HEK293 (cell line): Measurements from ENCODE around the gene ATP10D.
"Not testable (repeated sequence)": the region's sequence is repeated elsewhere in the genome, so short reads cannot be mapped to it uniquely, and the experiment has no call there.

Experiments used
- CTCF ChIA-PET: fragments of 350-600 bp; formaldehyde crosslinking; extraction: SDS; loops from one replicate; lab custom pipeline; 2021; ENCODE audit warnings: antibody characterized with exemption; lab: Yijun Ruan, JAX
- POLR2A ChIA-PET: fragments of 300-600 bp; formaldehyde crosslinking; extraction: SDS; loops from one replicate; lab custom pipeline; 2020; ENCODE audit warnings: antibody characterized with exemption, inconsistent platforms; lab: Yijun Ruan, JAX
- H3K27ac ChIP-seq: fragments of 200-500 bp; sonication (Bioruptor generic); 2 replicates; pipeline ENCODE4 v1.5.1; 2014; ENCODE audit warnings: low read depth, low read length, control low read depth, inconsistent platforms; ENCODE audit errors: extremely low read depth
- H3K36me3 ChIP-seq, 2 experiments: fragments of 200-500 bp in 1 of 2; sonication (Bioruptor generic) in 1 of 2; 1 replicate in 1 of 2; 2 replicates in 1 of 2; pipeline ENCODE4 v1.5.1; 2014 to 2017; ENCODE audit warnings: inconsistent platforms in 2 of 2, low read length in 2 of 2; ENCODE audit not compliant: control insufficient read depth in 2 of 2, insufficient read depth in 1 of 2
- H3K4me1 ChIP-seq: fragments of 200-500 bp; sonication (Bioruptor generic); 2 replicates; pipeline ENCODE4 v1.5.1; 2014; ENCODE audit warnings: mild to moderate bottlenecking, low read length, inconsistent platforms; ENCODE audit not compliant: control insufficient read depth, insufficient read depth
- H3K4me3 ChIP-seq: 2 replicates; pipeline ENCODE4 v1.5.1; 2011; ENCODE audit warnings: low read depth, mild to moderate bottlenecking, control low read depth, low read length, moderate library complexity
- H3K9me3 ChIP-seq: fragments of 200-500 bp; sonication (Bioruptor generic); 2 replicates; pipeline ENCODE4 v1.5.1; 2014; ENCODE audit warnings: low read depth, low read length, inconsistent platforms; ENCODE audit not compliant: control insufficient read depth, insufficient read depth
- MYNN ChIP-seq: fragments of 450-650 bp; formaldehyde crosslinking; IDR thresholded peaks from 2 replicates; pipeline ENCODE4 v1.5.1; 2016; ENCODE audit warnings: missing biosample characterization, missing genetic modification characterization, borderline replicate concordance
- ZBTB48 ChIP-seq: fragments of 450-650 bp; formaldehyde crosslinking; IDR thresholded peaks from 2 replicates; pipeline ENCODE4 v1.5.1; 2016; ENCODE audit warnings: missing biosample characterization, missing genetic modification characterization
- ZNF132 ChIP-seq: fragments of 450-650 bp; formaldehyde crosslinking; IDR thresholded peaks from 2 replicates; pipeline ENCODE4 v1.5.1; 2017; ENCODE audit warnings: missing biosample characterization, missing genetic modification characterization, borderline replicate concordance
- ZNF2 ChIP-seq: fragments of 450-650 bp; formaldehyde crosslinking; IDR thresholded peaks from 2 replicates; pipeline ENCODE4 v1.5.1; 2016; ENCODE audit warnings: missing biosample characterization, missing genetic modification characterization
- ZNF341 ChIP-seq: fragments of 450-650 bp; formaldehyde crosslinking; IDR thresholded peaks from 2 replicates; pipeline ENCODE4; 2016; ENCODE audit warnings: low read depth, missing biosample characterization, missing genetic modification characterization
- ZNF37A ChIP-seq: fragments of 450-650 bp; IDR thresholded peaks from 2 replicates; pipeline ENCODE4 v1.5.1; 2018; ENCODE audit warnings: missing biosample characterization, missing genetic modification characterization
- ZNF560 ChIP-seq: fragments of 450-650 bp; formaldehyde crosslinking; IDR thresholded peaks from 2 replicates; pipeline ENCODE4 v1.5.1; 2017; ENCODE audit warnings: missing biosample characterization, missing genetic modification characterization, borderline replicate concordance
- ZNF571 ChIP-seq: fragments of 450-650 bp; formaldehyde crosslinking; IDR thresholded peaks from 2 replicates; pipeline ENCODE4 v1.5.0; 2017; ENCODE audit warnings: missing biosample characterization, missing genetic modification characterization
- ZNF830 ChIP-seq: fragments of 450-650 bp; IDR thresholded peaks from 2 replicates; pipeline ENCODE4 v1.5.0; 2018; ENCODE audit warnings: missing biosample characterization, missing genetic modification characterization, low read depth, mild to moderate bottlenecking, moderate library complexity
- TF ChIP-seq, protein P1 (sequence below): fragments of 450-650 bp; IDR thresholded peaks from 2 replicates; pipeline ENCODE4 v1.5.1; 2018; ENCODE audit warnings: missing biosample characterization, mild to moderate bottlenecking, missing genetic modification characterization
- TF ChIP-seq, protein P2 (sequence below): fragments of 450-650 bp; IDR thresholded peaks from 2 replicates; pipeline ENCODE4 v1.5.1; 2018; ENCODE audit warnings: missing biosample characterization, missing genetic modification characterization
- TF ChIP-seq, protein P3 (sequence below): fragments of 450-650 bp; formaldehyde crosslinking; IDR thresholded peaks from 2 replicates; pipeline ENCODE4 v1.5.1; 2016; ENCODE audit warnings: missing biosample characterization, missing genetic modification characterization, borderline replicate concordance
- TF ChIP-seq, protein P4 (sequence below): fragments of 450-650 bp; formaldehyde crosslinking; IDR thresholded peaks from 2 replicates; pipeline ENCODE4 v1.5.1; 2016; ENCODE audit warnings: missing biosample characterization, missing genetic modification characterization, low read depth
- TF ChIP-seq, protein P5 (sequence below): sonication (generic); formaldehyde crosslinking; IDR thresholded peaks from 2 replicates; pipeline ENCODE4 v1.8.1; 2022; ENCODE audit warnings: mild to moderate bottlenecking, moderate library complexity, missing genetic modification reagents
- TF ChIP-seq, protein P6 (sequence below): fragments of 450-650 bp; formaldehyde crosslinking; IDR thresholded peaks from 2 replicates; pipeline ENCODE4 v1.5.1; 2016; ENCODE audit warnings: missing biosample characterization, missing genetic modification characterization
- TF ChIP-seq, protein P7 (sequence below): fragments of 450-650 bp; formaldehyde crosslinking; IDR thresholded peaks from 2 replicates; pipeline ENCODE4 v1.5.1; 2017; ENCODE audit warnings: missing biosample characterization, mild to moderate bottlenecking, missing genetic modification characterization, moderate library complexity
- TF ChIP-seq, protein P8 (sequence below): fragments of 450-650 bp; formaldehyde crosslinking; IDR thresholded peaks from 2 replicates; pipeline ENCODE4 v1.5.1; 2016; ENCODE audit warnings: missing biosample characterization, missing genetic modification characterization

The ATP10D gene

DNA sequence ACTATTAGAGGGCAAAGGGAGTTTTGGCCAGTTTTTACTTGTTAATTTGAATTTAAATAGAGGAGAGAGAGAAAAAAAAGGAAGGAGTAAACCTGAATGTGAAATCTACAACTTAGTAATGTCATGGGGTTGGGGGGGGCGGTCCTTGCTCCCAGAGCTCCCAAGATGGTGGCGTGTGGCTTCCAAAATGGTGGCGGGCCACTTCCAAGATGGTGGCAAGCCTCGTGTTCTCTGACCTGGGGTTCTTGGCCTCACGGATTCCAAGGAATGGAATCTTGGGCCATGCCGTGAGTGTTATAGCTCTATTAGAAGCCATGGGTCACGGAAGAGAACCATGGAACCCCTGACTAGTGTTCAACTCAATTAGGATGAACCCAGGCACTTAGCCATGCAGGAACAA lies 65.3 kb downstream of the ATP10D start:
- H3K36me3 ChIP-seq, H3K4me1 ChIP-seq, H3K4me3 ChIP-seq, POLR2A ChIA-PET, CTCF ChIA-PET, H3K9me3 ChIP-seq, H3K27ac ChIP-seq: not testable (repeated sequence)

DNA sequence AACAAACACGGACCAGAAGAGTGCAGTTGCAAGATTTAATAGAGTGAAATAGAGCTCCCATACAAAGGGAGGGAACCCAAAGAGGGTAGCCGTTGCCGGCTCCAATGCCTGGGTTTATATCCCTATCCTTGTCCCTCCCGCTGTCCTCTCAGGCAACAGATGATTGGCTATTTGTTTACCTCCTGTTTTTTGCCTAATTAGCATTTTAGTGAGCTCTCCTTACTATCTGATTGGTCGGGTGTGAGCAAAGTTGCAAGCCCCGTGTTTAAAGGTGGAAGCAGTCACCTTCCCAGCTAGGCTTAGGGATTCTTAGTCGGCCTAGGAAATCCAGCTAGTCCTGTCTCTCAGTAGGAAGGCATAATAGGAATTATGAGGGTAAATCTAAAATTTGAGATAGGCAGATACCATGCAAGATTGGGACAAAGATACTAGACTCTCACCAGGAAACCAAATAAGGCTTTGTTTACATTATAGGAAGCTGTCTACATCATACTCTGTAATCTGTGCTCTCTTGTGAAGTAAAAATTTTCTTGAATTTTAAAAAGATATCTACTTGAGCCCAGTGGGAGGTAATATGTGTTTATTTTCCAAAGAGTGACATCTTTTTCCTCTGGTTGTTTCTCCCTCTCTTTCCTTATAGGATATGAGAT lies 65.9 kb downstream of the ATP10D start:
- POLR2A ChIA-PET: no interaction called here
- H3K36me3 ChIP-seq: no peaks in the 10 kb centered on the region
- no peak overlapping the region for H3K27ac ChIP-seq
- TF ChIP-seq, protein P1, sequence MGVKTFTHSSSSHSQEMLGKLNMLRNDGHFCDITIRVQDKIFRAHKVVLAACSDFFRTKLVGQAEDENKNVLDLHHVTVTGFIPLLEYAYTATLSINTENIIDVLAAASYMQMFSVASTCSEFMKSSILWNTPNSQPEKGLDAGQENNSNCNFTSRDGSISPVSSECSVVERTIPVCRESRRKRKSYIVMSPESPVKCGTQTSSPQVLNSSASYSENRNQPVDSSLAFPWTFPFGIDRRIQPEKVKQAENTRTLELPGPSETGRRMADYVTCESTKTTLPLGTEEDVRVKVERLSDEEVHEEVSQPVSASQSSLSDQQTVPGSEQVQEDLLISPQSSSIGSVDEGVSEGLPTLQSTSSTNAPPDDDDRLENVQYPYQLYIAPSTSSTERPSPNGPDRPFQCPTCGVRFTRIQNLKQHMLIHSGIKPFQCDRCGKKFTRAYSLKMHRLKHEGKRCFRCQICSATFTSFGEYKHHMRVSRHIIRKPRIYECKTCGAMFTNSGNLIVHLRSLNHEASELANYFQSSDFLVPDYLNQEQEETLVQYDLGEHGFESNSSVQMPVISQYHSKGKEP (tag by site-specific recombination): no peak
- TF ChIP-seq, protein P2, sequence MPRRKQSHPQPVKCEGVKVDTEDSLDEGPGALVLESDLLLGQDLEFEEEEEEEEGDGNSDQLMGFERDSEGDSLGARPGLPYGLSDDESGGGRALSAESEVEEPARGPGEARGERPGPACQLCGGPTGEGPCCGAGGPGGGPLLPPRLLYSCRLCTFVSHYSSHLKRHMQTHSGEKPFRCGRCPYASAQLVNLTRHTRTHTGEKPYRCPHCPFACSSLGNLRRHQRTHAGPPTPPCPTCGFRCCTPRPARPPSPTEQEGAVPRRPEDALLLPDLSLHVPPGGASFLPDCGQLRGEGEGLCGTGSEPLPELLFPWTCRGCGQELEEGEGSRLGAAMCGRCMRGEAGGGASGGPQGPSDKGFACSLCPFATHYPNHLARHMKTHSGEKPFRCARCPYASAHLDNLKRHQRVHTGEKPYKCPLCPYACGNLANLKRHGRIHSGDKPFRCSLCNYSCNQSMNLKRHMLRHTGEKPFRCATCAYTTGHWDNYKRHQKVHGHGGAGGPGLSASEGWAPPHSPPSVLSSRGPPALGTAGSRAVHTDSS (tag by site-specific recombination): no peak
- no peak for TF ChIP-seq ZNF830 (tag by site-specific recombination)
- TF ChIP-seq ZNF571 (tag by site-specific recombination): no peak
- TF ChIP-seq, protein P3, sequence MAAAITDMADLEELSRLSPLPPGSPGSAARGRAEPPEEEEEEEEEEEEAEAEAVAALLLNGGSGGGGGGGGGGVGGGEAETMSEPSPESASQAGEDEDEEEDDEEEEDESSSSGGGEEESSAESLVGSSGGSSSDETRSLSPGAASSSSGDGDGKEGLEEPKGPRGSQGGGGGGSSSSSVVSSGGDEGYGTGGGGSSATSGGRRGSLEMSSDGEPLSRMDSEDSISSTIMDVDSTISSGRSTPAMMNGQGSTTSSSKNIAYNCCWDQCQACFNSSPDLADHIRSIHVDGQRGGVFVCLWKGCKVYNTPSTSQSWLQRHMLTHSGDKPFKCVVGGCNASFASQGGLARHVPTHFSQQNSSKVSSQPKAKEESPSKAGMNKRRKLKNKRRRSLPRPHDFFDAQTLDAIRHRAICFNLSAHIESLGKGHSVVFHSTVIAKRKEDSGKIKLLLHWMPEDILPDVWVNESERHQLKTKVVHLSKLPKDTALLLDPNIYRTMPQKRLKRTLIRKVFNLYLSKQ (tag by site-specific recombination): no peak
- no peak for TF ChIP-seq ZNF37A
- TF ChIP-seq MYNN: no peak
- TF ChIP-seq ZNF2 (tag by site-specific recombination): no peak
- TF ChIP-seq, protein P4, sequence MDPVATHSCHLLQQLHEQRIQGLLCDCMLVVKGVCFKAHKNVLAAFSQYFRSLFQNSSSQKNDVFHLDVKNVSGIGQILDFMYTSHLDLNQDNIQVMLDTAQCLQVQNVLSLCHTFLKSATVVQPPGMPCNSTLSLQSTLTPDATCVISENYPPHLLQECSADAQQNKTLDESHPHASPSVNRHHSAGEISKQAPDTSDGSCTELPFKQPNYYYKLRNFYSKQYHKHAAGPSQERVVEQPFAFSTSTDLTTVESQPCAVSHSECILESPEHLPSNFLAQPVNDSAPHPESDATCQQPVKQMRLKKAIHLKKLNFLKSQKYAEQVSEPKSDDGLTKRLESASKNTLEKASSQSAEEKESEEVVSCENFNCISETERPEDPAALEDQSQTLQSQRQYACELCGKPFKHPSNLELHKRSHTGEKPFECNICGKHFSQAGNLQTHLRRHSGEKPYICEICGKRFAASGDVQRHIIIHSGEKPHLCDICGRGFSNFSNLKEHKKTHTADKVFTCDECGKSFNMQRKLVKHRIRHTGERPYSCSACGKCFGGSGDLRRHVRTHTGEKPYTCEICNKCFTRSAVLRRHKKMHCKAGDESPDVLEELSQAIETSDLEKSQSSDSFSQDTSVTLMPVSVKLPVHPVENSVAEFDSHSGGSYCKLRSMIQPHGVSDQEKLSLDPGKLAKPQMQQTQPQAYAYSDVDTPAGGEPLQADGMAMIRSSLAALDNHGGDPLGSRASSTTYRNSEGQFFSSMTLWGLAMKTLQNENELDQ (tag by site-specific recombination): no peak
- TF ChIP-seq ZNF132 (tag by site-specific recombination): no peak
- H3K9me3 ChIP-seq: no peaks in the 10 kb centered on the region
- H3K4me3 ChIP-seq: no peak overlapping the region
- no peaks in the 10 kb centered on the region for H3K4me1 ChIP-seq
- CTCF ChIA-PET: no interaction called here

DNA sequence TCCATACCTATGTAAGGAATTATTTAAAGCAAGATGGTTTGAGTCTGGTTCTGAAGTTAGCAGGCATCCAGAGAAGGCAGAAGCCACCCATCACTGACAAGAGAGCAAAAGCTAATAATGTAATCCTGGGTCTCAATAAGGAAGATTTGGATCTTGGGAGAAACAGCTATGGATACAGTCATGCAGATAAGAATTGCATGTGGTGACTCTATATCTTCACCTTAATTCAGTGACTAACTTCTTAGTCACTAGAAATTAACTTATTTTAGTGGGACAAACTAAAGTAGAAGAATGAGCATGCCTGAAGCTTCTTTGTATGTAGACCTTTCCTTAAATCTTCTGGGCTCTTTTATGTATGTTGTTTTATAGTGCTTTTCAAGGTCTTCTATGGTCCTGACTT lies 66.6 kb downstream of the ATP10D start:
- ChIA-PET POLR2A (no interaction called here), CTCF (no interaction called here)
- H3K9me3 ChIP-seq: no peaks in the 10 kb centered on the region
- no peak overlapping the region for H3K27ac ChIP-seq
- H3K4me1 ChIP-seq: no peaks in the 10 kb centered on the region
- H3K4me3 ChIP-seq: no peak overlapping the region
- no peaks in the 10 kb centered on the region for H3K36me3 ChIP-seq
- TF ChIP-seq, protein P5, sequence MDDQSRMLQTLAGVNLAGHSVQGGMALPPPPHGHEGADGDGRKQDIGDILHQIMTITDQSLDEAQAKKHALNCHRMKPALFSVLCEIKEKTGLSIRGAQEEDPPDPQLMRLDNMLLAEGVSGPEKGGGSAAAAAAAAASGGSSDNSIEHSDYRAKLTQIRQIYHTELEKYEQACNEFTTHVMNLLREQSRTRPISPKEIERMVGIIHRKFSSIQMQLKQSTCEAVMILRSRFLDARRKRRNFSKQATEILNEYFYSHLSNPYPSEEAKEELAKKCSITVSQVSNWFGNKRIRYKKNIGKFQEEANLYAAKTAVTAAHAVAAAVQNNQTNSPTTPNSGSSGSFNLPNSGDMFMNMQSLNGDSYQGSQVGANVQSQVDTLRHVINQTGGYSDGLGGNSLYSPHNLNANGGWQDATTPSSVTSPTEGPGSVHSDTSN (CRISPR knock-in tag): no peak
- TF ChIP-seq, protein P6, sequence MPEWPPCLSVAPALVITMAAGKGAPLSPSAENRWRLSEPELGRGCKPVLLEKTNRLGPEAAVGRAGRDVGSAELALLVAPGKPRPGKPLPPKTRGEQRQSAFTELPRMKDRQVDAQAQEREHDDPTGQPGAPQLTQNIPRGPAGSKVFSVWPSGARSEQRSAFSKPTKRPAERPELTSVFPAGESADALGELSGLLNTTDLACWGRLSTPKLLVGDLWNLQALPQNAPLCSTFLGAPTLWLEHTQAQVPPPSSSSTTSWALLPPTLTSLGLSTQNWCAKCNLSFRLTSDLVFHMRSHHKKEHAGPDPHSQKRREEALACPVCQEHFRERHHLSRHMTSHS (tag by site-specific recombination): no peak
- TF ChIP-seq, protein P7, sequence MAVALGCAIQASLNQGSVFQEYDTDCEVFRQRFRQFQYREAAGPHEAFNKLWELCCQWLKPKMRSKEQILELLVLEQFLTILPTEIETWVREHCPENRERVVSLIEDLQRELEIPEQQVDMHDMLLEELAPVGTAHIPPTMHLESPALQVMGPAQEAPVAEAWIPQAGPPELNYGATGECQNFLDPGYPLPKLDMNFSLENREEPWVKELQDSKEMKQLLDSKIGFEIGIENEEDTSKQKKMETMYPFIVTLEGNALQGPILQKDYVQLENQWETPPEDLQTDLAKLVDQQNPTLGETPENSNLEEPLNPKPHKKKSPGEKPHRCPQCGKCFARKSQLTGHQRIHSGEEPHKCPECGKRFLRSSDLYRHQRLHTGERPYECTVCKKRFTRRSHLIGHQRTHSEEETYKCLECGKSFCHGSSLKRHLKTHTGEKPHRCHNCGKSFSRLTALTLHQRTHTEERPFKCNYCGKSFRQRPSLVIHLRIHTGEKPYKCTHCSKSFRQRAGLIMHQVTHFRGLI: no peak
- TF ChIP-seq ZNF560 (tag by site-specific recombination) (no peak), ZBTB48 (tag by site-specific recombination) (no peak), ZNF341 (tag by site-specific recombination) (no peak)
- TF ChIP-seq, protein P8, sequence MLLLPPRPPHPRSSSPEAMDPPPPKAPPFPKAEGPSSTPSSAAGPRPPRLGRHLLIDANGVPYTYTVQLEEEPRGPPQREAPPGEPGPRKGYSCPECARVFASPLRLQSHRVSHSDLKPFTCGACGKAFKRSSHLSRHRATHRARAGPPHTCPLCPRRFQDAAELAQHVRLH (tag by site-specific recombination): no peak
